ENCODE measurements around the gene PIKFYVE. TPM values are rescaled to one million over a fixed set of nuclear protein-coding genes. Genes with fewer than 3 reads are reported as not detected.

PIKFYVE gene
- total RNA-seq, 2 experiments from 2014 or later: 29.7 to 50.0 TPM

DNA sequence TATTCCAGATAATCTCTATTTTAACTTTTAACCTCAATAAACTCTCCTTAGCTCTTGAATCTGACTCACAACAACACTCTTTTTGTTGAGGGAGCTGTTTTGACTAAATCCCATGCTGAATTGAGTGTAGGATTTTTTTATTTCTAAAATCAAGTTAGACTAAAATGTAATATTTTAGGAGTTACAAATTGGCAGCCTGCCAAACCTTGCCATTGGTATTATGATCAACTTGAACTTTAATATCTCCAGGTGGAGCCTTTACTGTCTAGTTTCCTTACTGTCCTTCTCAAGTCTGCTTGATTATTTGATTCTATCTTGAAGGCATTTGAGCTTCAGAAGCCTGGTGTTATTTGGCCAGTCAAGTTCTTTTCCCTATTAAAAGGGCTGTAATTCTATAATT, 8.7 kb downstream of the PIKFYVE start:
- no TSS peak for BruUV-seq (replicated peaks)
- Histone ChIP-seq H3K9me3 (ENCODE audit: low read length) (0 out of 2 replicates have a peak, but pooled peaks cover 4% of the 10 kb centered on the region), H3K4me3 (ENCODE audit: low read depth, low read length, poor library complexity, severe bottlenecking) (no peak overlapping the region), H3K36me3 (ENCODE audit: insufficient read depth, low read length) (peaks cover 86% of the 10 kb centered on the region), H2AFZ (ENCODE audit: low read length) (no peak overlapping the region), H3K4me2 (ENCODE audit: low read length) (no peak overlapping the region), H3K27ac (ENCODE audit: low read depth, low read length, poor library complexity, severe bottlenecking) (no peak overlapping the region), H3K9me2 (ENCODE audit: insufficient read depth, low read length) (no peaks in the 10 kb centered on the region), H4K20me1 (ENCODE audit: insufficient read depth, low read length) (no peaks in the 10 kb centered on the region), H3K4me1 (ENCODE audit: insufficient read depth, low read length, poor library complexity, severe bottlenecking) (no peaks in the 10 kb centered on the region), H3K79me2 (ENCODE audit: insufficient read depth, low read depth, low read length) (peaks cover 31% of the 10 kb centered on the region)
- intact Hi-C loops (cut with micrococcal nuclease; ENCODE audit: unreplicated experiment): no loop called here
- CTCF ChIA-PET (ENCODE audit: unreplicated experiment): no interaction called here
- POLR2A ChIA-PET: interaction anchor here (0.7 to 2.3 kb wide), 6 partner anchors 8 to 70 kb away, joined by 3 to 7 read pairs (median 4); partner anchors contain the start of gene PIKFYVE
- TF ChIP-seq EZH2phosphoT487 (IDR thresholded peaks at IDR 0.05; ENCODE audit: borderline replicate concordance, low read depth, low read length): no peak
- TF ChIP-seq, protein P1, sequence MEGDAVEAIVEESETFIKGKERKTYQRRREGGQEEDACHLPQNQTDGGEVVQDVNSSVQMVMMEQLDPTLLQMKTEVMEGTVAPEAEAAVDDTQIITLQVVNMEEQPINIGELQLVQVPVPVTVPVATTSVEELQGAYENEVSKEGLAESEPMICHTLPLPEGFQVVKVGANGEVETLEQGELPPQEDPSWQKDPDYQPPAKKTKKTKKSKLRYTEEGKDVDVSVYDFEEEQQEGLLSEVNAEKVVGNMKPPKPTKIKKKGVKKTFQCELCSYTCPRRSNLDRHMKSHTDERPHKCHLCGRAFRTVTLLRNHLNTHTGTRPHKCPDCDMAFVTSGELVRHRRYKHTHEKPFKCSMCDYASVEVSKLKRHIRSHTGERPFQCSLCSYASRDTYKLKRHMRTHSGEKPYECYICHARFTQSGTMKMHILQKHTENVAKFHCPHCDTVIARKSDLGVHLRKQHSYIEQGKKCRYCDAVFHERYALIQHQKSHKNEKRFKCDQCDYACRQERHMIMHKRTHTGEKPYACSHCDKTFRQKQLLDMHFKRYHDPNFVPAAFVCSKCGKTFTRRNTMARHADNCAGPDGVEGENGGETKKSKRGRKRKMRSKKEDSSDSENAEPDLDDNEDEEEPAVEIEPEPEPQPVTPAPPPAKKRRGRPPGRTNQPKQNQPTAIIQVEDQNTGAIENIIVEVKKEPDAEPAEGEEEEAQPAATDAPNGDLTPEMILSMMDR (conservative IDR thresholded peaks at IDR 0.05; ENCODE audit: low read length): no peak
- DNase-seq (ENCODE audit: low spot score): no peak

DNA sequence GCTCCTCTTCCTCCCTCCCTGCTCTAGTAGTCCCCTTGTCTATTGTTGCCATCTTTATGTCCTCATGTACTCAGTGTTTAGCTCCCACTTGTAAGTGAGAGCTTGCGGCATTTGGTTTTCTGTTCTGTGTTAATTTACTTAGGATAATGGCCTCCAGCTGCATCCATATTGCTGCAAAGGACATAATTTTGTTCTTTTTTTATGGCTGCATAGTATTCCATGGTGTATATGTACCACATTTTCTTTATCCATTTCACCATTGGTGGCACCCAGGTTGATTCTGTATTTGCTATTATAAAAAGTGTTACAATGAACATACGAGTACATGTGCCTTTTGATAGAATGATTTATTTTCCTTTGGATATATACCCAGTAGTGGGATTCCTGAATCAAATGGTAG, 12.5 kb downstream of the PIKFYVE start:
- Histone ChIP-seq H3K4me1 (ENCODE audit: insufficient read depth, low read length, poor library complexity, severe bottlenecking) (no peaks in the 10 kb centered on the region), H3K9me2 (ENCODE audit: insufficient read depth, low read length) (no peaks in the 10 kb centered on the region), H2AFZ (ENCODE audit: low read length) (no peak overlapping the region), H3K27ac (ENCODE audit: low read depth, low read length, poor library complexity, severe bottlenecking) (no peak overlapping the region), H3K4me3 (ENCODE audit: low read depth, low read length, poor library complexity, severe bottlenecking) (no peak overlapping the region), H3K36me3 (ENCODE audit: insufficient read depth, low read length) (peaks cover 100% of the 10 kb centered on the region), H4K20me1 (ENCODE audit: insufficient read depth, low read length) (no peaks in the 10 kb centered on the region), H3K9me3 (ENCODE audit: low read length) (0 out of 2 replicates have a peak, but pooled peaks cover 4% of the 10 kb centered on the region), H3K79me2 (ENCODE audit: insufficient read depth, low read depth, low read length) (peaks cover 13% of the 10 kb centered on the region; the same call in 1 of the 2 replicates), H3K4me2 (ENCODE audit: low read length) (no peak overlapping the region)
- intact Hi-C loops (cut with micrococcal nuclease; ENCODE audit: unreplicated experiment): no loop called here
- POLR2A ChIA-PET: no interaction called here
- TF ChIP-seq, protein P1 (conservative IDR thresholded peaks at IDR 0.05; ENCODE audit: low read length): no peak
- no peak for TF ChIP-seq EZH2phosphoT487 (IDR thresholded peaks at IDR 0.05; ENCODE audit: borderline replicate concordance, low read depth, low read length)
- DNase-seq (ENCODE audit: low spot score): no peak
- BruUV-seq (replicated peaks): no TSS peak
- CTCF ChIA-PET (ENCODE audit: unreplicated experiment): no interaction called here

DNA sequence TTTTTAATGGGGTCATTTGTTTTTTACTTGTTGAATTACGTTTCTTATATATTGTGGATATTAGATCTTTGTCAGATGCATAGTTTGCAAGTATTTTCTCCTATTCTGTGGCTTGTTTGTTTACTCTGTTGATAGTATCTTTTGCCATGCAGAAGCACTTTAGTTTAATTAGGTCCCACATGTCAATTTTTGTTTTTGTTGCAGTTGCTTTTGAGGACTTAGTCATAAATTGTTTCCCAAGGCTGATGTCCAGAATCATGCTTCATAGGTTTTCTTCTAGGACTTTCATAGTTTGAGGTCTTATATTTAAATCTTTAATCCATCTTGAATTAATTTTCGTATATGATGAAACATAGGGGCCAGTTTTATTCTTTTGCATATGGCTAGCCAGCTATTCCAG, 13.2 kb downstream of the PIKFYVE start:
- no peak overlapping the region for H3K4me3 ChIP-seq (ENCODE audit: low read depth, low read length, poor library complexity, severe bottlenecking)
- H4K20me1 ChIP-seq (ENCODE audit: insufficient read depth, low read length): no peaks in the 10 kb centered on the region
- no peaks in the 10 kb centered on the region for H3K9me2 ChIP-seq (ENCODE audit: insufficient read depth, low read length)
- H2AFZ ChIP-seq (ENCODE audit: low read length): no peak overlapping the region
- H3K4me2 ChIP-seq (ENCODE audit: low read length): no peak overlapping the region
- intact Hi-C loops (cut with micrococcal nuclease; ENCODE audit: unreplicated experiment): no loop called here
- BruUV-seq (replicated peaks): no TSS peak
- no peak overlapping the region for H3K27ac ChIP-seq (ENCODE audit: low read depth, low read length, poor library complexity, severe bottlenecking)
- ChIA-PET CTCF (ENCODE audit: unreplicated experiment) (no interaction called here), POLR2A (interaction anchor here (0.7 kb wide), 1 partner anchor 11 kb away, joined by 3 read pairs; no protein-coding TSS in a partner anchor)
- TF ChIP-seq EZH2phosphoT487 (IDR thresholded peaks at IDR 0.05; ENCODE audit: borderline replicate concordance, low read depth, low read length): no peak
- TF ChIP-seq, protein P1 (conservative IDR thresholded peaks at IDR 0.05; ENCODE audit: low read length): no peak
- peaks cover 13% of the 10 kb centered on the region; the same call in 1 of the 2 replicates for H3K79me2 ChIP-seq (ENCODE audit: insufficient read depth, low read depth, low read length)
- 0 out of 2 replicates have a peak, but pooled peaks cover 4% of the 10 kb centered on the region for H3K9me3 ChIP-seq (ENCODE audit: low read length)
- DNase-seq (ENCODE audit: low spot score): no peak
- no peaks in the 10 kb centered on the region for H3K4me1 ChIP-seq (ENCODE audit: insufficient read depth, low read length, poor library complexity, severe bottlenecking)
- H3K36me3 ChIP-seq (ENCODE audit: insufficient read depth, low read length): peaks cover 98% of the 10 kb centered on the region

Data from OCI-LY7 (cell line).